Left cardiac atrium (tissue), 4 donors: ENCODE measurements around the gene SH3YL1. TPM values are rescaled to one million over a fixed set of nuclear protein-coding genes. Genes with fewer than 3 reads are reported as not detected.
A peak's percentile ranks its signal among the peaks of the same experiment; 100 is the strongest.

Experiments used
- ATAC-seq, 2 donors: fragments of 200-7000 bp; cut with Tn5 transposase; one replicate each; pipeline ENCODE4 v1.9.1; 2020; ENCODE audit warnings: mild to moderate bottlenecking in 2 of 2, moderate library complexity in 2 of 2
- DNase-seq: peaks from one replicate; pipeline ENCODE4 v3.0.0-alpha.2; 2020
- intact Hi-C, 2 donors: fragments of 100-400 bp; cut with DNase I; formaldehyde crosslinking; loops; one replicate each; pipeline versions ENCODE4 v1.14.1 to v1.15.1; 2022 to 2023
- long read RNA-seq: library from polyadenylated mRNA; unstranded; transcript quantifications from one replicate; pipeline ENCODE4 v2.0.0, GENCODE V29; 2021
- total RNA-seq, 2 donors: library from RNA; stranded (reverse); fragmentation: NEBNext Ultra II Directional; extraction: Animal tissue kit (Norgen Biotek cat#: 25700); gene quantifications; one replicate each; pipeline ENCODE4 v1.2.1, GENCODE V29; 2021
- donor health status: DM: no; HTN: yes; CAD: no.
- donor health status: DM: no; HTN: yes; CAD: no; lungs with severe emphysema.
- donor health status: DM: yes; HTN: yes; CAD: no.
- donor health status: Dilated cardiomyopathy.

The SH3YL1 gene
- 10 to 100 TPM; 13.8 to 14.0 TPM for total RNA-seq
- long read RNA-seq, partial matches to known transcripts: 2 of 9 reads
- long read RNA-seq, other reads (novel, unspliced or antisense): 7 of 9 reads

GRCh38 chr2:263774-264492 is at the start of gene SH3YL1:
SH3YL1 (minus strand) TSS chr2:264032; CDS start chr2:263984, 48 bp downstream.
- DNase-seq (peak; percentile 41), ATAC-seq (peak; percentile 27 to 57)
- intact Hi-C loops: no loop called here

GRCh38 chr2:310994-311393 is 47.2 kb upstream of the SH3YL1 start:
- intact Hi-C loops: no loop called here
- DNase-seq (no peak), ATAC-seq (no peak)

GRCh38 chr2:309954-310510 is 46.2 kb upstream of the SH3YL1 start:
- intact Hi-C loops: no loop called here
- ATAC-seq (no peak), DNase-seq (no peak)

GRCh38 chr2:309148-309953 is 45.5 kb upstream of the SH3YL1 start:
- ATAC-seq (no peak), DNase-seq (no peak)
- intact Hi-C loops: no loop called here

- intact Hi-C loops: no loop called here
- no peak for ATAC-seq
- no peak for DNase-seq
These were observed 41.5 kb upstream of the SH3YL1 start for GRCh38 chr2:305366-305765.

GRCh38 chr2:296354-296753 is 32.5 kb upstream of the SH3YL1 start:
- no peak for ATAC-seq
- intact Hi-C loops: no loop called here
- no peak for DNase-seq

GRCh38 chr2:295090-295489 is 31.3 kb upstream of the SH3YL1 start:
- ATAC-seq (no peak), DNase-seq (no peak)
- intact Hi-C loops: no loop called here

GRCh38 chr2:290090-290722 is 26.4 kb upstream of the SH3YL1 start:
- DNase-seq (peak; percentile 72), ATAC-seq (peak; percentile 80 to 83)
- intact Hi-C loops: loop anchor here in 1 of 2 donors (5.0 kb wide), 1 partner anchor 43 kb away; no protein-coding TSS in a partner anchor

- DNase-seq (no peak), ATAC-seq (peak; percentile 29 to 32)
- intact Hi-C loops: loop anchor here in 1 of 2 donors (5.0 kb wide), 1 partner anchor 42 kb away; no protein-coding TSS in a partner anchor
These were observed 25.7 kb upstream of the SH3YL1 start for GRCh38 chr2:289362-290089.

GRCh38 chr2:288758-289361 is 25.0 kb upstream of the SH3YL1 start:
- DNase-seq (no peak), ATAC-seq (no peak)
- intact Hi-C loops: no loop called here

- ATAC-seq: peak; percentile 2 to 8
- no peak for DNase-seq
- intact Hi-C loops: no loop called here
These were observed 24.3 kb upstream of the SH3YL1 start, which contains the start of gene ALKAL2 for GRCh38 chr2:287911-288757. ALKAL2 (minus strand) TSS chr2:288091; CDS start chr2:287835, 256 bp downstream.

- no peak for DNase-seq
- ATAC-seq: peak; percentile 58 to 59
- intact Hi-C loops: no loop called here
These were observed 23.6 kb upstream of the SH3YL1 start for GRCh38 chr2:287471-287885.

- ATAC-seq: no peak
- intact Hi-C loops: no loop called here
- no peak for DNase-seq
These were observed 23.1 kb upstream of the SH3YL1 start for GRCh38 chr2:286774-287392.

GRCh38 chr2:286035-286434 is 22.2 kb upstream of the SH3YL1 start:
- DNase-seq (no peak), ATAC-seq (no peak)
- intact Hi-C loops: no loop called here

- ATAC-seq: peak in 1 of 2 donors; percentile 55
- no peak for DNase-seq
- intact Hi-C loops: no loop called here
These were observed 21.7 kb upstream of the SH3YL1 start for GRCh38 chr2:285531-285930.

GRCh38 chr2:284896-285492 is 21.2 kb upstream of the SH3YL1 start:
- no peak for DNase-seq

More at GRCh38 chr2:284896-285492, 21.2 kb upstream of the SH3YL1 start:
- intact Hi-C loops: no loop called here
- no peak for ATAC-seq
